Gastrocnemius medialis (tissue), 4 donors: ENCODE results near the gene DMRT3. TPM values are rescaled to one million over a fixed set of nuclear protein-coding genes. Genes with fewer than 3 reads are reported as not detected.

Experiments
- ATAC-seq, 2 donors: fragments of 150-250 bp; one replicate each; pipeline ENCODE4 v1.9.1; 2016
- DNase-seq, 2 donors: peaks; one replicate each; pipeline ENCODE4 v3.0.0-alpha.2; 2019
- H3K27ac ChIP-seq, 4 donors: fragments of 200-600 bp; sonication (generic); 1 replicate in 1 of 4; 2 replicates in 3 of 4; pipeline ENCODE4 v1.5.1; 2016 to 2018; ENCODE audit warnings: mild to moderate bottlenecking in 2 of 4, moderate library complexity in 1 of 4
- H3K27me3 ChIP-seq, 3 donors: fragments of 200-600 bp; sonication (generic) in 2 of 3; 1 replicate in 1 of 3; 2 replicates in 2 of 3; pipeline versions ENCODE4 v1.5.1 to v1.6.0; 2016 to 2019; ENCODE audit warnings: mild to moderate bottlenecking in 1 of 3, moderate library complexity in 1 of 3
- H3K36me3 ChIP-seq, 2 donors: fragments of 200-600 bp; sonication (generic) in 1 of 2; one replicate each; pipeline ENCODE4 v1.5.1; 2017 to 2018
- H3K4me1 ChIP-seq, 2 donors: fragments of 200-600 bp; sonication (generic) in 1 of 2; one replicate each; pipeline ENCODE4 v1.5.1; 2016 to 2017; ENCODE audit warnings: mild to moderate bottlenecking in 2 of 2
- H3K4me3 ChIP-seq, 4 donors: fragments of 200-600 bp; sonication (generic) in 3 of 4; 1 replicate in 1 of 4; 2 replicates in 3 of 4; pipeline ENCODE4 v1.5.1; 2016 to 2019; ENCODE audit warnings: mild to moderate bottlenecking in 2 of 4
- H3K9me3 ChIP-seq, 3 donors: fragments of 200-600 bp; sonication (generic) in 2 of 3; 1 replicate in 1 of 3; 2 replicates in 2 of 3; pipeline ENCODE4 v1.5.1; 2016 to 2019
- CTCF ChIP-seq, 5 experiments: fragments of 450-650 bp in 3 of 5; fragments of 200-600 bp in 2 of 5; sonication (generic) in 2 of 5; IDR thresholded peaks in 4 of 5; conservative IDR thresholded peaks in 1 of 5; 1 replicate in 4 of 5; 2 replicates in 1 of 5; pipeline ENCODE4 v1.5.1; 2016 to 2019; ENCODE audit warnings: antibody characterized with exemption in 5 of 5, mild to moderate bottlenecking in 3 of 5, moderate library complexity in 3 of 5
- POLR2A ChIP-seq, 2 donors: fragments of 450-650 bp; IDR thresholded peaks; one replicate each; pipeline ENCODE4 v1.6.1; 2017; ENCODE audit warnings: antibody characterized with exemption in 2 of 2, mild to moderate bottlenecking in 2 of 2, moderate library complexity in 2 of 2
- in situ Hi-C, 4 donors: fragments of 200-750 bp; cut with MboI; loops; one replicate each; pipeline versions ENCODE4 v1.15.0 to v1.8.0; 2017; ENCODE audit warnings: low sequenced_read_pairs in 4 of 4
- intact Hi-C: fragments of 100-400 bp; cut with DNase I; formaldehyde crosslinking; loops from one replicate; pipeline ENCODE4 v1.15.1; 2023; ENCODE audit warnings: low total_unique reads
- total RNA-seq, 4 donors: library from RNA; depleted of rRNA; stranded (reverse); fragments of >200 nt; gene quantifications; one replicate each; pipeline versions ENCODE4 v1.1.0 to v1.2.3, GENCODE V29; 2016

Gene DMRT3
- total RNA-seq, 4 donors from 2014 or later: 0.24 to 0.36 (median 0.31) TPM

GRCh38 chr9:1014640-1015039 is 38.2 kb downstream of the DMRT3 start:
- Histone ChIP-seq H3K27ac (no peak overlapping the region), H3K36me3 (no peaks in the 10 kb centered on the region), H3K9me3 (no peaks in the 10 kb centered on the region), H3K27me3 (no peaks in the 10 kb centered on the region), H3K4me1 (no peaks in the 10 kb centered on the region), H3K4me3 (no peak overlapping the region)
- intact Hi-C loops (no loop called here), in situ Hi-C loops (loop anchor here (5.0 to 25.0 kb wide), 3 partner anchors 122 to 402 kb away; no protein-coding TSS in a partner anchor)
- DNase-seq: no peak
- TF ChIP-seq CTCF (IDR thresholded peaks at IDR 0.05 in 4 of 5, conservative IDR thresholded peaks at IDR 0.05 in 1 of 5) (no peak), POLR2A (IDR thresholded peaks at IDR 0.05) (no peak)
- ATAC-seq: no peak

GRCh38 chr9:1018121-1018520 is 41.7 kb downstream of the DMRT3 start:
- no peaks in the 10 kb centered on the region for H3K36me3 ChIP-seq
- TF ChIP-seq CTCF (IDR thresholded peaks at IDR 0.05 in 4 of 5, conservative IDR thresholded peaks at IDR 0.05 in 1 of 5) (peak in 2 of 5 experiments; percentile 28 to 42), POLR2A (IDR thresholded peaks at IDR 0.05) (no peak)
- intact Hi-C loops: no loop called here
- H3K9me3 ChIP-seq: no peaks in the 10 kb centered on the region
- DNase-seq: peak in 1 of 2 donors; percentile 9
- H3K27me3 ChIP-seq: no peaks in the 10 kb centered on the region
- H3K4me3 ChIP-seq: no peak overlapping the region
- ATAC-seq: peak in 1 of 2 donors; percentile 56
- no peaks in the 10 kb centered on the region for H3K4me1 ChIP-seq
- no peak overlapping the region for H3K27ac ChIP-seq
- in situ Hi-C loops: loop anchor here (25.0 kb wide), 2 partner anchors 231 to 406 kb away; no protein-coding TSS in a partner anchor

- ATAC-seq (no peak), DNase-seq (no peak)
- in situ Hi-C loops (loop anchor here (25.0 kb wide), 2 partner anchors 237 to 412 kb away; no protein-coding TSS in a partner anchor), intact Hi-C loops (no loop called here)
- H3K4me3 ChIP-seq: no peak overlapping the region
- no peak overlapping the region for H3K27ac ChIP-seq
- no peaks in the 10 kb centered on the region for H3K27me3 ChIP-seq
- H3K9me3 ChIP-seq: no peaks in the 10 kb centered on the region
- TF ChIP-seq CTCF (IDR thresholded peaks at IDR 0.05 in 4 of 5, conservative IDR thresholded peaks at IDR 0.05 in 1 of 5) (no peak), POLR2A (IDR thresholded peaks at IDR 0.05) (no peak)
- no peaks in the 10 kb centered on the region for H3K4me1 ChIP-seq
- H3K36me3 ChIP-seq: no peaks in the 10 kb centered on the region
Measured at GRCh38 chr9:1024112-1024511, 47.7 kb downstream of the DMRT3 start.

- DNase-seq (no peak), ATAC-seq (no peak)
- TF ChIP-seq CTCF (IDR thresholded peaks at IDR 0.05 in 4 of 5, conservative IDR thresholded peaks at IDR 0.05 in 1 of 5): no peak
- no peak for TF ChIP-seq POLR2A (IDR thresholded peaks at IDR 0.05)
- Histone ChIP-seq H3K9me3 (no peaks in the 10 kb centered on the region), H3K4me3 (no peak overlapping the region), H3K4me1 (no peaks in the 10 kb centered on the region), H3K36me3 (no peaks in the 10 kb centered on the region), H3K27me3 (no peaks in the 10 kb centered on the region), H3K27ac (no peak overlapping the region)
- in situ Hi-C loops: no loop called here
- intact Hi-C loops: no loop called here
Measured at GRCh38 chr9:1025131-1025530, 48.7 kb downstream of the DMRT3 start.

- Histone ChIP-seq H3K9me3 (no peaks in the 10 kb centered on the region), H3K27me3 (no peaks in the 10 kb centered on the region), H3K4me1 (no peaks in the 10 kb centered on the region), H3K4me3 (no peak overlapping the region), H3K27ac (no peak overlapping the region), H3K36me3 (no peaks in the 10 kb centered on the region)
- DNase-seq (no peak), ATAC-seq (no peak)
- in situ Hi-C loops (no loop called here), intact Hi-C loops (no loop called here)
- no peak for TF ChIP-seq CTCF (IDR thresholded peaks at IDR 0.05 in 4 of 5, conservative IDR thresholded peaks at IDR 0.05 in 1 of 5)
- TF ChIP-seq POLR2A (IDR thresholded peaks at IDR 0.05): no peak
Measured at GRCh38 chr9:1026219-1026618, 49.8 kb downstream of the DMRT3 start.
